GM18867 (cell line): ENCODE results near the gene TRIM17.

Experiments used
- ATAC-seq: cut with Tn5 transposase; IDR thresholded peaks from one replicate; pipeline ENCODE4 v1.9.1; 2021; ENCODE audit warnings: mild to moderate bottlenecking, moderate library complexity; ENCODE audit not compliant: unreplicated experiment

TRIM17 gene

DNA sequence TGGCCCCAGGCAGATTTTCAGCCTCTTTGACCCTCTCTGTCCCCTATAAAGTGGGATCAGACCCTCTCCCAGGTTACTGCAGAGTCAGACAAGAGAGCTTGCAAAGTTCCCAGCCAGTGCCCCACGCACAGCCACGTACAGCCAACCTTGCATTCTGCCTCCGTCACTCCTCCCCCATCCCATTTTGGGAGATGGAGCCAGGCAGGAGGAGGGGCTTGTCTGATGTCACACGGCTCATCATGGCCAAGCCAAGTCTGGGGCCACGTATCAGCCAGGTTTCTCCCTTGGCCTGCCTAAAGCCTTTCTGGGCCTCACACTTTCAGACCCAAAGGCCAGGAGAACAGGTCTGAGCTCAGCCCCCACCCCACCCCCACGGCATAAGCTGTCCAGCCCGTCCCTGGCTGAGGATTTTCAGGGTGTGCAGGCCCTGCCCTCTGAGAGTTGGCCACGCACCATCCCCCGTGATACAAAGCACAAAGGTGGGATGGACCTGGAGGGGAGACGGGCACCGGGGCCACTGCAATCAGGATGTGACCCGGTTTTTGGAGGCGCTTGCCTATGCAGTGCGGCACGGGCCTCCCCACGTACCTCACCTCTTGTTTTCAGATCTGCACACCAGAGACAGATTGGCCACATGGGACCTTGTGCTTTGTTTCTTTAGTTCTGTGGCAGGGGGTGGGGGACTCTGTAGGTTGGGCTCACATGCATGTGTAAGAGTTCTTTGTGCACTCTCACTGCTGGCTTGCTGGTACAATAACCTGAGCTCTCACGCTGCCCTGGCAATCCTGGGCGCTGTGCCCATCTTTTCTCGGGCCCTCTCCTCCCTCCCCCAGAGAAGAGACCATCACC lies 57.7 kb downstream of the TRIM17 start:
- ATAC-seq: no peak

DNA sequence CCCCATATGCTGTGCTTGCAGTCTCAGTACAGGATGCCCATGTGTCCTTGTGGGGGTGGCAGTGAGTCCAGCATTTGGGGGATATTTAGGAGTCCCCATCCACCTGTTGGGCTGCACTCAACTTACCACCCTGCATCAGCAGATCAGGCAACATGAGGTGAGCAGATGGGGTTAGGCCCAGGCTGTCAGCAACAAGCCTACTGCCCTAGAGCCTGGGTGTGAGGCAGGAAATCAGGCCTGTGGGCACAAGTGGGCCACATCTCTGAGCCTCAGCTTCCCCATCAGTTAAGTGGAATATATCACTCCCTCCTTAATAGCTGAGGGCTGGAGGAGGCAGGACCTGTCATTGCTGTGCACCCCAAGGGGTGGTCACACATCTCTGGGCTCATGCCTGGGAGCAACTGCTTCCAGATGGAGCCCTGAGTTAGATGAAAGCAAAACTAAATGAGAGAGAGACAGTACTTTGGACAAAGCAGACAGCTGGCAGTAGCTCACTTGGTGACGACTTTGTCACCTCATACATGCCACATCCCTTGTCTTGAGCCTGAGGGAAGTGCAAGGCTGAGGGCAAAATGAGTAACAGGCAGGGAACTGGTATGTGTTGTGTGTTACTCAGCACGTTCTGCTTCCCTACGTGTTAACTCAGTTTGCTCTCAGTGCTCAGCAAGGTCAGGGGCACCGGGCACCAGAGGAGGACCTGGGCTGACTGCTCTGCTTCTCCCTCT lies 58.5 kb downstream of the TRIM17 start:
- ATAC-seq: no peak
